HG03342 (cell line): ENCODE measurements around the gene ZNF546.
"Not testable (repeated sequence)": the region's sequence is repeated elsewhere in the genome, so short reads cannot be mapped to it uniquely, and the experiment has no call there.

ENCODE experiments used
- ATAC-seq: cut with Tn5 transposase; IDR thresholded peaks from one replicate; pipeline ENCODE4 v1.9.1; 2021; ENCODE audit warnings: mild to moderate bottlenecking, moderate library complexity; ENCODE audit not compliant: unreplicated experiment

The ZNF546 gene

DNA sequence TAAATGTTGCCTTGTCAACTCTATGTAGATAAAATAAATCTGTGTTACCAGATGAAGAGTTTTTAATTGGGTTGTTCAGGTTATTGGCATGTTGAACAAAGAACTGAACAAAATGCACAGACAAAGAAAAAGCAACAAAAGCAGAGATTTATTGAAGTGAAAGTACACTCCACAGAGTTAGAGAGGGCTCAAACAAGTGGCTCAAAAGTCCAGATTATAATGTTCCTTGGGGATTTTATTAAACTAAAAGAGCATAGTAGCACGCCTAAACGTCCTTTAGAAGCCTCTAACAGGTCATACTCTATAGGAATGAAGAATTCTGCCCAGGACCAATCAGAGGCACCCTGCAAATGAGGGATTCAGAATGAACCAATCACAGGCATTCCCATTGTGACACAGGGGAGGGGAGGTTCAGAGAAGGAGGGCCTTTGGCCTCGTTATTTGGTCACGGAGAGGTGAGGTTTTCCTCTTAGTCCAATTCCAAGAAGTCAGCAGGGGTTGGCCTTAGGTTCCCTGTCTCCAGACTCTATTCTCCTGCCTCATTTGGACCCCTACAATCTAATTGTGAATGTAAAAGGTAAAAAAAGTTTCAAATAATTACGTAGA lies 13.1 kb upstream of the ZNF546 start:
- ATAC-seq: no peak

DNA sequence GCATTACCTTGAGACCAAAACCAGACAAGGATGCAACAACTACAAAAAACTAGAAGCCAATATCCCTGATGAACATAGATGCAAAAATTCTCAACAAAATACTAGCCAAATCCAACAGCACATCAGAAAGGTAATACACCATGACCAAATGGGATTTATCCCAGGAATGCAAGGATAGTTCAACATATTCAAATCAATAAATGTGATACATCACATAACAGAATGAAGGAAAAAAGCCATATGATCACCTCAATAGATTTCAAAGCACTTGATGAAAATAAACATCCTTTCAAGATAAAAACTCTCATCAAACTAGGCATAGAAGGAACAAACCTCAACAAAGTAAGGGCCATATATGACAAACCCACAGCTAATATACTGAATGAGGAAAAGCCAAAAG lies 10.2 kb upstream of the ZNF546 start:
- ATAC-seq: no peak

DNA sequence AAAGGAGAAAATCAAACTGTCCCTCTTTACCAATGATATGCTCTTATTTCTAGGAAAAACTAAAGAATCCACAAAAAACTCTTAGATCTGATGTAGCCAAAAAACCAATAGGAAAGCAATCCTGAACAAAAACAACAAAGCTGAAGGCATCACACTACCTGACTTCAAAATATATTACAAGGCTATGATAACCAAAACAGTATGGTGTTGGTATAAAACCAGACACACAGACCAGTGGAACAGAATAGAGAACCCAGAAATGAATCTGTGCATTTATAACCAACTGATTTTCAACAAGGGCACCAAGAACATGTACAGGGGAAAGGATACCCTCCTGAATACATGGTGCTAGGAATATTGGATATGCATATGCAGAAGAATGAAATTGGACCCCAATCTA lies 9.7 kb upstream of the ZNF546 start:
- no peak for ATAC-seq

DNA sequence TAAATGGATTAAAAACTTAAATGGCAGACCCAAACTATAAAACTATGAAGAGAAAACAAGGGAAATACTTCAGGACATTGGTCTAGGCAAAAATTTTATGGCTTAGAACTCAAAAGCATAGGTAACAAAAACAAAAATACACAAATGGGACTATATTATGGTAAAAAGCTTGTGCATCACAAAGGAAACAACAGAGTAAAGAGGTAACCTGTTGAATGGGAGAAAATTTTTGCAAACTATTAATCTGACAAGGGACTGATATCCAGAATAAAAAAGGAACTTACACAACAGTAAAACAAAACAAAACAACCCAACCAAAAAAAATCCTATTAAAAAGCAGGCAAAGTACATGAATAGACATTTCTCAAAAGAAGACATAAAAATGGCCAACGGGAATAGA lies 9.3 kb upstream of the ZNF546 start:
- no peak for ATAC-seq

DNA sequence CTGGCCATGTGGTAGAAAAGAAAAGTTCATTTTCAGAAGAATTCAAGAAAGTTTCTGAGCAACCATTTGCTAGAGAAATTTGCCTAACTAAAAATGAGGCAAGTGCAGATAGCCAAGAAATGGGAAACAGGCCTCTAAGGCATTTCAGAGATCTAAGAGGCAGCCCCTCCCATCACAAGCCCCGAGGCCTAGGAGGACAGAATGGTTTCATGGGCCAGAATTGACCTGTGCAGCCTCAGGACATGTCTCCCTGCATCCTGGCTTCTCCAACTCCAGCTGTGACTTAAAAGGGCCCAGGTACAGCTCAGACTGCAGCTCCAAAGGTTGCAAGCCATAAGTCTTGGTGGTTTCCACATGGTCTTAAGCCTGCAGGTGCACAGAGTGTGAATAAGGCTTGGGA lies 3.3 kb upstream of the ZNF546 start:
- no peak for ATAC-seq

DNA sequence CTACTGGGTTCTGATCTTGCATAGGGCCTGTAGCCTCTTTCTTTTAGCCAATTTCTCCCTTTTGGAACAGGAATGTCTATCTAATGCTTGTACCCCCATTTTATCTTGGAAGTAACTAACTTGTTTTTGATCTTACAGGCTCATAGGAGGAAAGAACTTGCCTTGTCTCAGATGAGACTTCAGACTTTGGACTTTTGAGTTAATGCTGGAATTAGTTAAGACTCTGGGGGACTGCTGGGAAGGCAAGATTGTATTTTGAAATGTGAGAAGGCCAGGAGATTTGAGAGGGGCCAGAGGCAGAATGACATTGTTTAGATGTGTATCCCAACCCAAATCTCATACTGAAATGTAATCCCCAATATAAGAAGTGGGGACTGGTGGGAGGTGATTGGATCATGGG lies 2.5 kb upstream of the ZNF546 start:
- no peak for ATAC-seq

DNA sequence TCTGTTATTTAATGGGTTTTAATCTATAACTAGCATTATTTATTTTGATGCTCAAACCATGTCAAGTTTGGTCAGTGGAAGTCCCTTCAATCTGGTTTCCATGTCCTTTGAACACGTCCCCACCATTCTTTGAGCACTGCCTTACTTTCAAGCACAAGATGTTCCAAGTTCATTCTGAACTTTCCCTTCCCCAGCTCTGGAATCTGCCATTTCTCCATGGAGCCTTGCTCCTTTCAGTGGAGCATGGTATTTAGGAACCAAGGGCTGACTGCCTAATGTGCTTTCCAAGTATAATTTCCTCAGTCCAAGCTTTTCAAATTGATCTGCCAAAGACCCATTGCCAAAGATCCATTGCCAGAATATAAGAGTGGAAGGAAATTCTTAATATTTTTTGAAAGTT lies 1.1 kb upstream of the ZNF546 start:
- ATAC-seq: no peak

DNA sequence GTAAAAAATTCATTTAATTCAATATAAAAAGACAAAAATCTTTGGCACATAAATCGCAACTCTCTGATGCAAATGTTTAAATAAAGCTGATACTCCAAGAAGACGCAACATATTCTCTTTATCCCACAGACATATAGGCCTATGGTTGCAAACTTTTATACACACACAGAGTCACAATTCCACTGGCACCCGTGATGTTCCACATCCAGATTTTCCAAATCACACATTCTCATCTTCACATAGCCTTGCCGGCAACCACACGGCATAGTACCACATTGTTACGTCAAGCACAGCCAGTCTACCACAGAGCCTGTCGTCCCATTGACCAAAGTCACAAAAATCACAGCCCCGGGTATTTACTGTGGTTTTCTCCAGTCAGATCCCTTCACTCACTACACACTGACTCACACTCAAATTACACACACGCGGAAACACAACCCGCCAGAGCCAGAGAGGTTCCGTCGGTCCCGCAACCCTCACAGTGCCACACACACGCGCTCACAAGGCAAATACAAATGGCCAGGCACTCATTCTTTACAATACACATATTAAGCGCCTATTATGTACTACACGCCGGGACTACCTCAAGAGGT lies 546 bp upstream of the ZNF546 start:
- ATAC-seq: peak; percentile 23

DNA sequence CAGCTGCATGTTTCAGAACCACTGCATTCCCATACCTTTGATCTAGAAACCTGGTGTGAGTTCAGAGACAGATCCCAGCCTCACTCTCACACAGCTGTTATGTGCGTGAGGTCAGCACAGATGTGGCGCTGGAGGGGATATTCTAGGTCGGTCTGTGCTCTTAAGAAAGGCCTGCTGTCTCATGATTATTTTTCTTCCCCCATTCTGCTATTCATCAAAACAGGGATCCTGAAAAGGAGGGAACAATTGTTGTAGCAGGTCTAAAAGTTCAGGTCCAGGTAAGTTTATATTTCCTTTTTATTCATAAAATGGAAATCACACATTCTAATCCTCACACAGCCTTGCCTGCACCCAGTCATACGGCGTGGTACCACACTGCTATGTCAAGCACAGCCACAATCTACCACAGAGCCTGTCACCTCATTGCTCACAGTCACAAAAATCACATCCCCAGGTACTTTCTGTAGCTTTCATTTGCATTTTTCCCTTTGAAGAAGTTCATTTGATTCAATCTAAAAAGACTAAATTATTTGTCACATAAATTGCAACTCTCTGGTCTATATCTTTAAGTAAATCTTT lies 867 bp downstream of the ZNF546 start:
- ATAC-seq: no peak

DNA sequence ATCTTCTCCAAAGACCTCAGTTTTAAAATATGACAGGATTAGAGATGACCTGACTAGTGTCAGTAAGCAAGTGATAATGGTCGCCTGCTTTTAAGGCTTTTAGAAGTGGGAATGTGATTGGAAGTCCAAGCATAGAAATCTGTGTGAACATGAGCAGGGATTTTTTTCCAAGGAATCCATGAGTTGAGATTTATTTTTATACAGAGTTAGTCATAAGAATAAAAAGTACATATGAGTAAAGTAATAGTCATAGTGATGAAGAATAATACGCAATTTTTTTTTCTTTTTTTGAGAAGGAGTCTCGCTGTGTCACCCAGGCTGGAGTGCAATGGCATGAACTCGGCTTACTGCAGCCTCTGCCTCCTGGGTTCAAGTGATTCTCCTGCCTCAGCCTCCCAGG lies 1.6 kb downstream of the ZNF546 start:
- ATAC-seq: no peak

DNA sequence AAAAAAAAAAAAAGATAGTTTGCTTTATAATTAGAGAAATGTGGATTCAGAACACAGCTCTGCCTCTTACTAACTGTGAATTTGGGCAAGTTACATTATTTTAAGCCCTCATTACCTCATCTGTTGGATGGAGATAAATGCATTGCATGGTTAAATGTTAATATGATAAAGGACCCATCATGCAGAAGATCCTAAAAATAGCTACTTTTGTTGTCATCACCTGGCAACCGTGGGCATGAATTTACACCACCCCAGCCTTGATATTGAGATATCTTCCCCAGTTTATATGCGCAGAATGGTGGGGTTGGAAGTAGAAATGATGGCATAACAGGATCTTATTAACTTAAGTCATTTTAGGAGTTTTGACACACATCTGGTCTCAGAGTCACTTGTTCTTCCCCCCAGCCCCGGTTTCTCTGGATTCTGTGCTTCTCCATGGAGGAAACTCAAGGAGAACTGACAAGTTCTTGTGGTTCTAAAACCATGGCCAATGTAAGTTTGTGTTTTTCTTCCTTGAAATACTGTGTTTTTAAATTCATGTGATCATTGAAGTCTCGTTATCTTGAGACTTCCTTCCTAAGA lies 8.9 kb downstream of the ZNF546 start:
- ATAC-seq: no peak

DNA sequence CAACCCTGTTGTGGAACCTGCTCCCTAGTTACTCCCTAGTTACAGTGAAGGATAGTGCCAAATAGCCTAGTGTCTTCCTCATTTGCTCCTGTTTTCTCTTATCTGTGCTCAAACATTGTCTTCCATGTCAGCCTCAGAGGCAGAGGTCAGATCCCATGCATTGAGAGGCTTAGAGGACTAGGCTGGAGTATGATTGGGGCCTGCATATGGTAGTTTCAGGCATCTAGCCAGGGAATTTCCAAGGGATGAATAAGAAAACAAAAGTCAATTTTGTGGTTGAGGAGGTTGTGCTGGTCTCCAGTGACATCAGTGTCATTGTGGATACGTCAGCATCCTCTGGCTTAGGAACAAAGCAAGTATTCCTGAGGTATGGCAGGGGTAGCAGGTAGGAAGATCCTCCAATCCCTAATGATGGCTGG lies 9.4 kb downstream of the ZNF546 start:
- no peak for ATAC-seq

DNA sequence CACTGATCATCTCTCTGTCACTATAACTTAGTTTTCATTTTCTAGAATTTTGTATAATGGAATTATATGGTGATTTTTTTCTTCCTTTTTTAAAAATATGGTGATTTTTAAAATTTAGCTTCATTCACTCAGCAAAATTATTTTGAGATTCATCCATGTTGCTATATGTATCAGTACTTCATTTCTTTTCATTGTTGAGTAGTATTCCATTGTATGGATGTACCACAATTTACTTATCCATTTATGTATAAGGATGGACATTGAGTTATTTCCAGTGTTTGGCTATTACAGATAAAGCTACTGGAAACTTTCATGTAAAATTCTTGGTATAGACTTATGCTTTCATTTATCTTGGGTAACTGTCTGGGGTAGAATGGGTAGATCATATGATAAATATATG lies 12.8 kb downstream of the ZNF546 start:
- no peak for ATAC-seq

DNA sequence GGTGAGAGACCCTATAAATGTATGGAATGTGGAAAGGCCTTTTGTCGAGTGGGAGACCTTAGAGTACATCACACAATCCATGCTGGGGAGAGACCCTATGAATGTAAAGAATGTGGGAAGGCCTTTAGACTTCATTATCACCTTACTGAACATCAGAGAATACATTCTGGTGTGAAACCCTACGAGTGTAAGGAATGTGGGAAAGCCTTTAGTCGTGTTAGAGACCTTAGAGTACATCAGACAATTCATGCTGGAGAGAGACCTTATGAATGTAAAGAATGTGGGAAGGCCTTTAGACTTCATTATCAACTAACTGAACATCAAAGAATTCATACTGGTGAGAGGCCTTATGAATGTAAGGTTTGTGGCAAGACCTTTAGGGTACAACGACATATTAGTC lies 17.1 kb downstream of the ZNF546 start:
- ATAC-seq: no peak

DNA sequence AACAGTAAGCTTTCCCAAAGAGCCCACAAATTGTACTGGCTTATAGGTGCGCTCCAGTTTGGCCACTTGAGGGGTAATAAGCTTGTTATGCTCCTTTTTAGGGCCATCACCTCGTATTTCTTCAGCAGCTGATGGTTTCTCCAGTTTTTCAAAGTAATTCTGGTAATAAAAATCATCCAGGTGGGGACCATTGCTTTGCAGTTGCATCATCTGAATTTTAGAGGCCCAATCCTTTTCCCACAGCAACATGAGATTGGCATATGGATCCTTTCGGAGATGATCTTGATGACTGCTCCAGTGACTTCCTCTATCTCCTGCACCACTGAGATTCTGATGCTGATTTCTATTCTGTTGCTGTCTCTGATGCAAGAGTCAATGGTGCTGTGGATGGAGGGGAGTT lies 27.1 kb downstream of the ZNF546 start:
- no peak for ATAC-seq

DNA sequence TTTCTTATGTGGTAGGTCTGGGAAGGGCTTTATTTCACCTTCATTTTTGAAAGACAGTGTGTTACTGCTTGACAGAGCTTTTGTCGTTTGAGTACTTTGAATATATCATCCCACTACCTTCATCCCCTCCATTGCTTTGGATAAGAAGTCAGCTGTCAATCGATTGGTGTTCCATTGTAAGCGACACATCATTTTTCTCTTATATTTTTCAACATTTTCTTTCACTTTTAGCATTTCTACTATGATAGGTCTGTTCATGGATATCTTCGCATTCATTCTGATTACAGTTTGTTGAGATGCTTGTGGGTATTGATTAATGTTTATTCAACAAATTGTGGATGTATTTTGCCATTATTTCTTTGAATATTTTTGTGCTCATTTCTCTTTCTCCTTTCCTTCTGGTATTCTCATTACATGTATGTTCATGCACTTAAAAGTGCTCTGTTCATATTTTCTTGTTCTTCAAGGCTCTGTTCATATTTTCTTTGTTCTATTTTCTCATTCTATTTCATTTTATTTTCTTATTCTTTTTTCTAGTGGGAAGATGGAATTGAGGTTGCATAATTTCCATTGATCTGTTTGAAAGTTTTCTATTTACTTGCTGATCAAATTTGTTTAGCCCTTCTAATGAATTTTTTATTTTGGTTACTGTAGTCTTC lies 29.2 kb downstream of the ZNF546 start:
- no peak for ATAC-seq

DNA sequence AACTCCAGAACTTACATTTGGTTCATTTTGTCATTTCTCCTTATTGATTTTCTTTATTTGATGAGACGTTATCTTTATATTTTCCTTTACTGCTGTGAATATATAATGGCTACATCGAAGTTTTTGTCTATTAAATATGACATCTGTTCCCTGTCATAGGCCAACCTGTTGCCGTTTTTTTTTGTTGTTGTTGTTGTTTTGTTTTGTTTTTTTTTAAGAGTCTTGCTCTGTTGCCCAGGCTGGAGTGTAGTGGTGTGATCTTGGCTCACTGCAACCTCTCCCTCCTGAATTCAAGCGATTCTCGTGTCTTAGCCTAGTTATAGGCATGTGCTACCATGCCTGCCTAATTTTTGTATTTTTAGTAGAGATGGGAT lies 29.7 kb downstream of the ZNF546 start:
- ATAC-seq: no peak

DNA sequence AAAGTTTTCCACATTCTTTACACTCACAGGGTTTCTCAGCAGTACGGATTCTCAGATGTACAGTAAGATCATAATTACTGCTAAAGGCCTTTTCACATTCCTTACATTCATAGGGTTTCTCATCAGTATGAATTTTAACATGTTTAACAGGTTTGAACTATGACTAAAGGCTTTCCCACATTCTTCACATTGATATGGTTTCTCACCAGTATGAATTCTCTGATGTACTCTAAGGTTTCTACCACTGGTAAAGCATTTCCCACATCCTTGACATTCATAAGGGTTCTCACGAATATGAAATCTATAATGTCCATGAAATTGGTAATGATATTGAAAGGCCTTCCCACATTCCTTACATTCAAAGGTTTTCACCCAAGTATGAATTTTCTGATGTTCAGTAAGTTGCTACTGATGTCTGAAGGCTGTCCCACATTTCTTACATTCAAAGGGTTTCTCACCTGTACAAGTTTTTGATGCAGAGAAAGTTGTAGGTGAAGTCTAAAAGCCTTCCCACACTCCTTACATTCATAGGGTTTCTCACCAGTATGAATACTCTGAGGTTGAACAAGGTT lies 37.2 kb downstream of the ZNF546 start:
- no peak for ATAC-seq

DNA sequence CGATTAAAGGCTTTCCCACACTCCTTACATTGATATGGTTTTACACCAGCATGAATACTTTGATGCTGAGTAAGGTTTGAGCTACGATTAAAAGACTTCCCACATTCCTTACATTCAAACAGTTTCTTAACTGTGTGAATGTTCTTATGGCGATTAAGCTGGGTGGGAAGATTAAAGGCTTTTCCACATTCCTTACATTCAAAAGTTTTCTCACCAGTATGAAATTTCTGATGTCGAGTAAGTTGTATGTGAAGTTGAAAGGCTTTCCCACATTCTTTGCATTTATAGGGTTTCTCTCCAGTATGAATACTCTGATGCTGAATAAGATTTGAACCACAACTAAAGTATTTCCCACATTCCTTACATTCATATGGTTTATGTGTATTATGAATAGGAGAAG lies 39.1 kb downstream of the ZNF546 start:
- ATAC-seq: no peak

DNA sequence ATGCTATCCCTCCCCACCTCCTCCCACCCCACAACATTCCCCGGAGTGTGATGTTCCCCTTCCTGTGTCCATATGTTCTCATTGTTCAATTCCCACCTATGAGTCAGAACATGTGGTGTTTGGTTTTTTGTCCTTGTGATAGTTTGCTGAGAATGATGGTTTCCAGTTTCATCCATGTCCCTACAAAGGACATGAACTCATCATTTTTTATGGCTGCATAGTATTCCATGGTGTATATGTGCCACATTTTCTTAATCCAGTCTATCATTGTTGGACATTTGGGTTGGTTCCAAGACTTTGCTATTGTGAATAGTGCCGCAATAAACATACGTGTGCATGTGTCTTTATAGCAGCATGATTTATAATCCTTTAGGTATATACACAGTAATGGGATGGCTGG lies 41.2 kb downstream of the ZNF546 start:
- not testable (repeated sequence) for ATAC-seq

DNA sequence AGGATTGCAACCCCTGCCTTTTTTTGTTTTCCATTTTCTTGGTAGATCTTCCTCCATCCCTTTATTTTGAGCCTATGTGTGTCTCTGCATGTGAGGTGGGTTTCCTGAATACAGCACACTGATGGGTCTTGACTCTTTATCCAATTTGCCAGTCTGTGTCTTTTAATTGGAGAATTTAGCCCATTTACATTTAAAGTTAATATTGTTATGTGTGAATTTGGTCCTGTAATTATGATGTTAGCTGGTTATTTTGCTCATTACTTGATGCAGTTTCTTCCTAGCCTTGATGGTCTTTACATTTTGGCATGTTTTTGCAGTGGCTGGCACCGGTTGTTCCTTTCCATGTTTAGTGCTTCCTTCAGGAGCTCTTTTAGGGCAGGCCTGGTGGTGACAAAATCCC lies 44.9 kb downstream of the ZNF546 start:
- ATAC-seq: not testable (repeated sequence)

DNA sequence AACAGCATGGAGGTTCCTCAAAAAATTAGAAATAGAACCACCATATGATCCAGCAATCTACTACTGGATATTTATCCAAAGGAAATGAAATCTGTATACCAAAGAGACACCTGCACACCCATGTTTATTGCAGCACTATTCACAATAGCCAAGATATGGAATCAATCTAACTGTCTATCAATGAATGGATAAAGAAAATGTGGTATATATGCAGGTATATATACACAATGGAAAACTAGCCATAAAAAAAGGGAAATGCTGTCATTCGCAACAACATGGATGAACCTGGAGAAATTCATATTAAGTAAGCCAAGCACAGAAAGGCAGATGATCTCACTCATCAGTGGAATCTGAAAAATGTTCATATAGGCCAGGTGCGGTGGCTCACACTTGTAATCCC lies 56.6 kb downstream of the ZNF546 start:
- no peak for ATAC-seq
